OCI-LY3 (cell line): ENCODE data around the gene UGT1A1.

Experiments
- EZH2phosphoT487 ChIP-seq: fragments of 200-600 bp; shearing (Covaris generic); IDR thresholded peaks from 2 replicates; pipeline ENCODE4 v1.6.1; 2018; ENCODE audit warnings: antibody characterized with exemption, mixed run types, low read depth
- TF ChIP-seq, protein P1 (sequence below): fragments of 200-600, 300-600 bp; sonication (generic); IDR thresholded peaks from 2 replicates; pipeline ENCODE4 v1.5.1; 2014; ENCODE audit warnings: antibody characterized with exemption, low read length, low read depth

DNA sequence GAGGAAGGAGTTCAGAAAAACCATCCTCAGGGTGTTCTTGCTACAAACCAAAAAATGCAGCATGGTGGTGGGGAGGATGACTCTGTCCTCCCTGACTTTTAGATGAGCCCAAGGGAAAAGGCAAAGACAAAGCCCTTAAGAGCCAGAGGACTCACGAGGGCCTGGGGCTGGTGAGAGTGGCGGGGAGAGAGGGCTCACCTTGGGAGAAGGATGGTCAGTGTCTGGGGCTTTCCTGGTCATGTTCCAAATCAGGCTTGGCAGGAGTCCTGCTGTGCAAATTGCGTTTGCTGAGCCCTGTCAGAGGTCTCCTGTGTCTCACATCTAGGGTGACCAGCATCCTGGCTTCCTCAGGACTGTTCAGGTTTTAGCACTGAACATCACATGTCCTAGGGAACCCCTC lies 4.7 kb downstream of the UGT1A1 start:
- TF ChIP-seq, protein P1, sequence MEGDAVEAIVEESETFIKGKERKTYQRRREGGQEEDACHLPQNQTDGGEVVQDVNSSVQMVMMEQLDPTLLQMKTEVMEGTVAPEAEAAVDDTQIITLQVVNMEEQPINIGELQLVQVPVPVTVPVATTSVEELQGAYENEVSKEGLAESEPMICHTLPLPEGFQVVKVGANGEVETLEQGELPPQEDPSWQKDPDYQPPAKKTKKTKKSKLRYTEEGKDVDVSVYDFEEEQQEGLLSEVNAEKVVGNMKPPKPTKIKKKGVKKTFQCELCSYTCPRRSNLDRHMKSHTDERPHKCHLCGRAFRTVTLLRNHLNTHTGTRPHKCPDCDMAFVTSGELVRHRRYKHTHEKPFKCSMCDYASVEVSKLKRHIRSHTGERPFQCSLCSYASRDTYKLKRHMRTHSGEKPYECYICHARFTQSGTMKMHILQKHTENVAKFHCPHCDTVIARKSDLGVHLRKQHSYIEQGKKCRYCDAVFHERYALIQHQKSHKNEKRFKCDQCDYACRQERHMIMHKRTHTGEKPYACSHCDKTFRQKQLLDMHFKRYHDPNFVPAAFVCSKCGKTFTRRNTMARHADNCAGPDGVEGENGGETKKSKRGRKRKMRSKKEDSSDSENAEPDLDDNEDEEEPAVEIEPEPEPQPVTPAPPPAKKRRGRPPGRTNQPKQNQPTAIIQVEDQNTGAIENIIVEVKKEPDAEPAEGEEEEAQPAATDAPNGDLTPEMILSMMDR = no peak
- TF ChIP-seq EZH2phosphoT487 = no peak
